ENCODE data around the gene INPP5J. TPM values are rescaled to one million over a fixed set of nuclear protein-coding genes. Genes with fewer than 3 reads are reported as not detected.
A peak's percentile ranks its signal among the peaks of the same experiment; 100 is the strongest.
"Not testable (repeated sequence)": the region's sequence is repeated elsewhere in the genome, so short reads cannot be mapped to it uniquely, and the experiment has no call there.

The INPP5J gene
- total and polyA plus RNA-seq, 12 donors: 7.9 to 31.7 (median 16.9) TPM

DNA sequence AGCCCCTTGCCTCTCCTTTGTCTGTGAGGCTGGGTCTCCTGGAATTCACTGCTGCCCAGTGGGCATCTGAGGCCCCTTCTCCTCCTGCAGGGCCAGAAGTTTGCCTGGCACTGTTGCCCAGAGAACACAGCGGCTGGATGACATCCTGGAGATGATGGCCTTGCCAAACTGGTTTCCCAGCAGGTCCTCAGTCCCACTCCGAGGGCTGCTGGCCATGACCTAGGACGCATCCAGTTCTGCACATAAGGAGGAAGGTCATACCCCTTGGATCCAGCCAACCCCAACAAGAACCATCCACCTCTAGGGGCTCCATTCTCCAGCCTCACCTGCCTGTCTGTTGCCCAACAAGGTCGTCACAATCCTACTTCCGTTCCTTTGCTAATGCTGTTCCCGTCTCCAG is 45.1 kb upstream of the INPP5J start:
- H3K4me1 ChIP-seq: peaks cover 10 to 53% (median 28%) of the 10 kb centered on the region in 9 donors
- no peak for ATAC-seq
- no peaks in the 10 kb centered on the region for H3K9me3 ChIP-seq
- TF ChIP-seq, protein P1, sequence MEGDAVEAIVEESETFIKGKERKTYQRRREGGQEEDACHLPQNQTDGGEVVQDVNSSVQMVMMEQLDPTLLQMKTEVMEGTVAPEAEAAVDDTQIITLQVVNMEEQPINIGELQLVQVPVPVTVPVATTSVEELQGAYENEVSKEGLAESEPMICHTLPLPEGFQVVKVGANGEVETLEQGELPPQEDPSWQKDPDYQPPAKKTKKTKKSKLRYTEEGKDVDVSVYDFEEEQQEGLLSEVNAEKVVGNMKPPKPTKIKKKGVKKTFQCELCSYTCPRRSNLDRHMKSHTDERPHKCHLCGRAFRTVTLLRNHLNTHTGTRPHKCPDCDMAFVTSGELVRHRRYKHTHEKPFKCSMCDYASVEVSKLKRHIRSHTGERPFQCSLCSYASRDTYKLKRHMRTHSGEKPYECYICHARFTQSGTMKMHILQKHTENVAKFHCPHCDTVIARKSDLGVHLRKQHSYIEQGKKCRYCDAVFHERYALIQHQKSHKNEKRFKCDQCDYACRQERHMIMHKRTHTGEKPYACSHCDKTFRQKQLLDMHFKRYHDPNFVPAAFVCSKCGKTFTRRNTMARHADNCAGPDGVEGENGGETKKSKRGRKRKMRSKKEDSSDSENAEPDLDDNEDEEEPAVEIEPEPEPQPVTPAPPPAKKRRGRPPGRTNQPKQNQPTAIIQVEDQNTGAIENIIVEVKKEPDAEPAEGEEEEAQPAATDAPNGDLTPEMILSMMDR (IDR thresholded peaks at IDR 0.05): no peak
- no peak for DNase-seq
- WGBS, 2 donors: 96 to 97% methylated on average over 6 of the region's 6 CpGs
- H3K4me3 ChIP-seq: no peak overlapping the region
- no peaks in the 10 kb centered on the region for H3K27me3 ChIP-seq
- H3K27ac ChIP-seq: no peak overlapping the region
- intact Hi-C loops (cut with DNase I): no loop called here
- no peaks in the 10 kb centered on the region for H3K36me3 ChIP-seq

DNA sequence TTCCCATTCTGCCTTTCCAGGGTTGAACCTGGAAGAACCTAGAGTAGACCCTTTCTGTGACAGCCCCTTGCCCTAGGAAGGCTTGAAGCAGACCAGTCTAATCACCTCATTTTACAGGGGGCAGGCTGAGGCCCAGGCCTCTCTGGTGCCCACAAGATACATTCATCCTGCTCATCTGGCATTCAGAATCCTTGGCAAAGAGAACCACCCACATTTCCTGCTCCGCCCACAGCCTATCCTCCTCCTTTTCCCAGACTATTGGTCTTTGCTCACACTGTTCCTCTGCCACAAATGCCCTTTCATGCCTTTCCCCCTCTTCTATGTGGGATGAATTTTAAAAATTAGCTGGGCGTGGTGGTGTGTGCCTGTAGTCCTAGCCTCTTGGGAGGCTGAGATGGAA is 44.4 kb upstream of the INPP5J start:
- H3K4me3 ChIP-seq; H3K36me3 ChIP-seq; ATAC-seq; intact Hi-C loops (cut with DNase I); DNase-seq; H3K27me3 ChIP-seq; H3K9me3 ChIP-seq: not testable (repeated sequence)
- H3K4me1 ChIP-seq: peaks cover 15 to 53% (median 35%) of the 10 kb centered on the region in 9 donors
- 67 to 94% methylated on average over 2 of the region's 2 CpGs for WGBS, 2 donors
- peak overlapping the region in 1 of 10 donors; percentile 31 for H3K27ac ChIP-seq

DNA sequence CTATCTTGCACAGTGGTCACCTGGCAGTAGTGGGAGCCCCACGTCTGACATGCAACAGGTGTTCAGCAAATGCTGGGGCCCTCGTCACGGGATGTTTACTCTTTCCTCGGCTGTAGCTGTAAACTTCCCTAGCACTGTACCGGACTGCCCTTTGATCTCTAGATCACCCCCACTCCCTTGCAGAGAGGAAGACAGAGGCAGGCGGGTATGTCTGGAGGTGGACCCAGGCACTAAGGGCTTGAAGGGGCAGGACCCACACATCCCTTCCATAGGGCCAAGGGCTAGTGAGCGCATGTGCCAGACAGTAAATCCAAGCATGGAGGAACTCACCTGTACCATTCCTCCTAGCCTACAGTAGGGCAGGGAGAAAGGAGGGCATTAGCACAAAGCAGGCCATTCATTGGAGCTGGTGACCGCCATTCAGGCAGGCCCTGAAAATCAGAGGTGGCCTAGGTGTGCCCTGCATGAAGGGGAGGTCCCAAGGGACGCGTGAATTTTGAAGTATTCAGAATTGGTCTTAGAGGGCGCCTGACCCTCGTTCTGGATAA is 43.6 kb upstream of the INPP5J start:
- H3K27ac ChIP-seq: no peak overlapping the region
- TF ChIP-seq, protein P1 (IDR thresholded peaks at IDR 0.05): no peak
- H3K36me3 ChIP-seq: peaks cover 0 to 13% (median 0%) of the 10 kb centered on the region in 9 donors
- peaks cover 18 to 53% (median 40%) of the 10 kb centered on the region in 9 donors for H3K4me1 ChIP-seq
- no peak overlapping the region for H3K4me3 ChIP-seq
- intact Hi-C loops (cut with DNase I): no loop called here
- no peak for ATAC-seq
- H3K9me3 ChIP-seq: no peaks in the 10 kb centered on the region
- WGBS, 2 donors: 87 to 89% methylated on average over 12 of the region's 12 CpGs
- no peak for DNase-seq
- H3K27me3 ChIP-seq: no peaks in the 10 kb centered on the region

DNA sequence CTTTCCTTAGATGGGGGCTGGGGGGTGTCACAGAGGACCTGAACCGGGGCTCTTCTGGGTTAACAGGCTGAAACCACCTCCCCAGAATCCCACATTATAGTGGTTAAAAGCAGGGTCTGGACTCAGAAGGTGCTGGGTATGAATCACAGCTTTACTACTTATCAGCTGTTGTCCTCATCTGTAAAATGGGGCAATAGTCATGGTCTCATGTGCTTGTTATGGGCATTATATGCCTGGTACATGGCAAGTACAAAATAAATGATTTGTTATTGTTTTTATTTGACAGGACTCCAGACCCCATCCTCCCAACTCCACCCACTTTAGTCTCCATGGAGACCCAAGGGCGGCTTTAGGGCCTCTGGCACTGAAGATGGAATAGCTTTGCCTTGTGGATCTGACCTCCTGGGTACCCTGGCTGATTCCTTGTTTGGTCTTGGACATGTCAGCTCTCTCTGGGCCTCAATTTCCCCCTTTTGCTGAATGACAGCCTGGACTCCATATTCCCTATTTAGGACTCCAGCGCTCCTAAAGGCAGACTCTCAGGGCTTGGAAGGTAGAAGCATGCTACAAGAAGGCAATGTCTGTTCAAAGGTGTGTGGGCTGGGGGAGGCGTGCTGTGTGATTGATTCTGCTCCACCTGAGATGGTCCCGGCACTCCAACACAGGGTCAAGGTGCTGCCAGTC is 42.5 kb upstream of the INPP5J start:
- intact Hi-C loops (cut with DNase I): loop anchor here in 8 of 10 donors (2.0 to 10.0 kb wide), 6 partner anchors 33 to 154 kb away; partner anchors contain the start of genes MORC2 (in 6 of the 8) and TUG1 (in 6 of the 8)
- H3K4me1 ChIP-seq: peaks cover 18 to 56% (median 42%) of the 10 kb centered on the region in 9 donors
- TF ChIP-seq, protein P1 (IDR thresholded peaks at IDR 0.05): no peak
- peak overlapping the region; percentile 78 to 98 (median 96) for H3K27ac ChIP-seq
- DNase-seq: peak in 1 of 2 donors; percentile 3
- peak overlapping the region in 9 of 10 donors; percentile 55 to 91 (median 75) for H3K4me3 ChIP-seq
- H3K36me3 ChIP-seq: peaks cover 0 to 14% (median 0%) of the 10 kb centered on the region in 9 donors
- no peak for ATAC-seq
- H3K27me3 ChIP-seq: no peaks in the 10 kb centered on the region
- H3K9me3 ChIP-seq: no peaks in the 10 kb centered on the region
- 30 to 32% methylated on average over 5 of the region's 5 CpGs for WGBS, 2 donors

Data from heart right ventricle (tissue), 16 donors.